Neural progenitor cell (in vitro differentiated cells): ENCODE results near the gene TGFB2.

Experiments
- EZH2 ChIP-seq: fragments of 200-600 bp; sonication (generic); IDR thresholded peaks from 2 replicates; pipeline ENCODE4 v1.6.1; 2017; ENCODE audit warnings: antibody characterized with exemption, mild to moderate bottlenecking, moderate library complexity
- TF ChIP-seq, protein P1 (sequence below): fragments of 200-600 bp; sonication (generic); IDR thresholded peaks from 2 replicates; pipeline ENCODE4 v1.5.1; 2017; ENCODE audit warnings: antibody characterized with exemption, mild to moderate bottlenecking

GRCh38 chr1:218473522-218473921 lies 128.4 kb downstream of the TGFB2 start:
- TF ChIP-seq, protein P1, sequence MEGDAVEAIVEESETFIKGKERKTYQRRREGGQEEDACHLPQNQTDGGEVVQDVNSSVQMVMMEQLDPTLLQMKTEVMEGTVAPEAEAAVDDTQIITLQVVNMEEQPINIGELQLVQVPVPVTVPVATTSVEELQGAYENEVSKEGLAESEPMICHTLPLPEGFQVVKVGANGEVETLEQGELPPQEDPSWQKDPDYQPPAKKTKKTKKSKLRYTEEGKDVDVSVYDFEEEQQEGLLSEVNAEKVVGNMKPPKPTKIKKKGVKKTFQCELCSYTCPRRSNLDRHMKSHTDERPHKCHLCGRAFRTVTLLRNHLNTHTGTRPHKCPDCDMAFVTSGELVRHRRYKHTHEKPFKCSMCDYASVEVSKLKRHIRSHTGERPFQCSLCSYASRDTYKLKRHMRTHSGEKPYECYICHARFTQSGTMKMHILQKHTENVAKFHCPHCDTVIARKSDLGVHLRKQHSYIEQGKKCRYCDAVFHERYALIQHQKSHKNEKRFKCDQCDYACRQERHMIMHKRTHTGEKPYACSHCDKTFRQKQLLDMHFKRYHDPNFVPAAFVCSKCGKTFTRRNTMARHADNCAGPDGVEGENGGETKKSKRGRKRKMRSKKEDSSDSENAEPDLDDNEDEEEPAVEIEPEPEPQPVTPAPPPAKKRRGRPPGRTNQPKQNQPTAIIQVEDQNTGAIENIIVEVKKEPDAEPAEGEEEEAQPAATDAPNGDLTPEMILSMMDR, result no peak
- TF ChIP-seq EZH2, result no peak
